ENCODE measurements around the gene TSSK2. TPM values are rescaled to one million over a fixed set of nuclear protein-coding genes. Genes with fewer than 3 reads are reported as not detected.

The TSSK2 gene
- total and polyA plus RNA-seq, 4 donors: 0.08 to 0.25 (median 0.08) TPM; not detected in 1

- Histone ChIP-seq H3K27me3 (ENCODE audit: control insufficient read depth in 3 of 3, insufficient read depth in 3 of 3, low read length in 2 of 3) (peaks cover 0 to 2% (median 0%) of the 10 kb centered on the region in 3 donors), H3K27ac (ENCODE audit: low read depth in 1 of 2, low read length in 1 of 2) (no peak overlapping the region), H3K36me3 (ENCODE audit: control insufficient read depth in 4 of 4, insufficient read depth in 4 of 4, low read length in 4 of 4) (peaks cover 0 to 3% (median under 1%) of the 10 kb centered on the region in 4 donors), H3K4me3 (no peak overlapping the region), H3K9me3 (ENCODE audit: control insufficient read depth in 4 of 4, insufficient read depth in 3 of 4, low read length in 3 of 4) (no peaks in the 10 kb centered on the region), H3K9ac (ENCODE audit: insufficient read depth in 1 of 2, low read length in 2 of 2) (no peak overlapping the region), H3K4me1 (ENCODE audit: control insufficient read depth in 5 of 5, insufficient read depth in 5 of 5, low read length in 5 of 5) (peaks cover 4 to 48% (median 11%) of the 10 kb centered on the region in 5 donors)
- DNase-seq (no peak), ATAC-seq (ENCODE audit: insufficient read depth, low FRiP score) (no peak)
- WGBS, 2 donors: 77 to 84% methylated on average over 7 of the region's 7 CpGs
- no peak for TF ChIP-seq CTCF (IDR thresholded peaks at IDR 0.05; ENCODE audit: control extremely low read depth, extremely low read depth)
These were observed 44.0 kb downstream of the TSSK2 start for GRCh38 chr22:19175026-19175601.

- DNase-seq: no peak
These were observed 44.6 kb downstream of the TSSK2 start for GRCh38 chr22:19175602-19176174.

GRCh38 chr22:19176175-19176643 is 45.1 kb downstream of the TSSK2 start:
- WGBS, 2 donors: 69 to 76% methylated on average over 12 of the region's 12 CpGs
- no peak for TF ChIP-seq CTCF (IDR thresholded peaks at IDR 0.05; ENCODE audit: control extremely low read depth, extremely low read depth)
- no peak for ATAC-seq (ENCODE audit: insufficient read depth, low FRiP score)
- Histone ChIP-seq H3K27ac (ENCODE audit: low read depth in 1 of 2, low read length in 1 of 2) (no peak overlapping the region), H3K9me3 (ENCODE audit: control insufficient read depth in 4 of 4, insufficient read depth in 3 of 4, low read length in 3 of 4) (no peaks in the 10 kb centered on the region), H3K4me1 (ENCODE audit: control insufficient read depth in 5 of 5, insufficient read depth in 5 of 5, low read length in 5 of 5) (peaks cover 4 to 39% (median 11%) of the 10 kb centered on the region in 5 donors), H3K36me3 (ENCODE audit: control insufficient read depth in 4 of 4, insufficient read depth in 4 of 4, low read length in 4 of 4) (peaks cover 0 to 3% (median under 1%) of the 10 kb centered on the region in 4 donors), H3K9ac (ENCODE audit: insufficient read depth in 1 of 2, low read length in 2 of 2) (no peak overlapping the region), H3K4me3 (no peak overlapping the region), H3K27me3 (ENCODE audit: control insufficient read depth in 3 of 3, insufficient read depth in 3 of 3, low read length in 2 of 3) (no peaks in the 10 kb centered on the region)
- no peak for DNase-seq

More at GRCh38 chr22:19175602-19176174, 44.6 kb downstream of the TSSK2 start:
- no peaks in the 10 kb centered on the region for H3K27me3 ChIP-seq (ENCODE audit: control insufficient read depth in 3 of 3, insufficient read depth in 3 of 3, low read length in 2 of 3)
- no peak overlapping the region for H3K4me3 ChIP-seq
- WGBS, 2 donors: 81 to 85% methylated on average over 20 to 21 of the region's 21 CpGs
- H3K27ac ChIP-seq (ENCODE audit: low read depth in 1 of 2, low read length in 1 of 2): no peak overlapping the region
- no peaks in the 10 kb centered on the region for H3K9me3 ChIP-seq (ENCODE audit: control insufficient read depth in 4 of 4, insufficient read depth in 3 of 4, low read length in 3 of 4)
- peaks cover 4 to 43% (median 11%) of the 10 kb centered on the region in 5 donors for H3K4me1 ChIP-seq (ENCODE audit: control insufficient read depth in 5 of 5, insufficient read depth in 5 of 5, low read length in 5 of 5)
- no peak overlapping the region for H3K9ac ChIP-seq (ENCODE audit: insufficient read depth in 1 of 2, low read length in 2 of 2)
- H3K36me3 ChIP-seq (ENCODE audit: control insufficient read depth in 4 of 4, insufficient read depth in 4 of 4, low read length in 4 of 4): peaks cover 0 to 3% (median under 1%) of the 10 kb centered on the region in 4 donors
- TF ChIP-seq CTCF (IDR thresholded peaks at IDR 0.05; ENCODE audit: control extremely low read depth, extremely low read depth): no peak
- ATAC-seq (ENCODE audit: insufficient read depth, low FRiP score): no peak

Data from lung (tissue), 12 donors.